ENCODE data around the gene OSBPL9.

DNA sequence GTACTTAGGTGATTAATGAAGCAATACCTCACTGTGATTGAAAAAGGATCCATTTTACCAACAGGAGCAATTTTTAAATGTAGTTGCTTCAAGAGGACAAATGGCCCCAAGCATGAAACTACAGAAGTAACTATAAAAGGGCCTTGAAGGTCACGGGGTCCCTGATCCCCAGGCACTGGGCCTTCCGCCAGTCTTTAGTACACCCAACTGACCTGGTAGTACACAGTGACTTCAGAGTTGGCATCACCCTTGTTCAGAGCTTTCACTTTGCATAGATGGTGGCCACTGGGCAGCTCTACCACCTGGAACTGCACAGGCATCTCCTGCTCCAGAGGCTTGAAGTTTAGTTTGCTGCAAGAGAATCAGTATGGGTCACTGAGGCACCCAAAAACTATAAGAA lies 177.4 kb downstream of the OSBPL9 start:
- TF ChIP-seq, protein P1, sequence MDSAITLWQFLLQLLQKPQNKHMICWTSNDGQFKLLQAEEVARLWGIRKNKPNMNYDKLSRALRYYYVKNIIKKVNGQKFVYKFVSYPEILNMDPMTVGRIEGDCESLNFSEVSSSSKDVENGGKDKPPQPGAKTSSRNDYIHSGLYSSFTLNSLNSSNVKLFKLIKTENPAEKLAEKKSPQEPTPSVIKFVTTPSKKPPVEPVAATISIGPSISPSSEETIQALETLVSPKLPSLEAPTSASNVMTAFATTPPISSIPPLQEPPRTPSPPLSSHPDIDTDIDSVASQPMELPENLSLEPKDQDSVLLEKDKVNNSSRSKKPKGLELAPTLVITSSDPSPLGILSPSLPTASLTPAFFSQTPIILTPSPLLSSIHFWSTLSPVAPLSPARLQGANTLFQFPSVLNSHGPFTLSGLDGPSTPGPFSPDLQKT (IDR thresholded peaks at IDR 0.05; ENCODE audit: borderline replicate concordance, low read depth, low read length) = no peak
- TF ChIP-seq ZNF529 (tag by site-specific recombination; IDR thresholded peaks at IDR 0.05; ENCODE audit: insufficient replicate concordance) (no peak), ZNF248 (tag by site-specific recombination; IDR thresholded peaks at IDR 0.05) (no peak), ZNF274 (IDR thresholded peaks at IDR 0.05; ENCODE audit: low read length) (no peak), ZNF274 (tag by site-specific recombination; IDR thresholded peaks at IDR 0.05; ENCODE audit: borderline replicate concordance) (no peak)
- TF ChIP-seq, protein P2, sequence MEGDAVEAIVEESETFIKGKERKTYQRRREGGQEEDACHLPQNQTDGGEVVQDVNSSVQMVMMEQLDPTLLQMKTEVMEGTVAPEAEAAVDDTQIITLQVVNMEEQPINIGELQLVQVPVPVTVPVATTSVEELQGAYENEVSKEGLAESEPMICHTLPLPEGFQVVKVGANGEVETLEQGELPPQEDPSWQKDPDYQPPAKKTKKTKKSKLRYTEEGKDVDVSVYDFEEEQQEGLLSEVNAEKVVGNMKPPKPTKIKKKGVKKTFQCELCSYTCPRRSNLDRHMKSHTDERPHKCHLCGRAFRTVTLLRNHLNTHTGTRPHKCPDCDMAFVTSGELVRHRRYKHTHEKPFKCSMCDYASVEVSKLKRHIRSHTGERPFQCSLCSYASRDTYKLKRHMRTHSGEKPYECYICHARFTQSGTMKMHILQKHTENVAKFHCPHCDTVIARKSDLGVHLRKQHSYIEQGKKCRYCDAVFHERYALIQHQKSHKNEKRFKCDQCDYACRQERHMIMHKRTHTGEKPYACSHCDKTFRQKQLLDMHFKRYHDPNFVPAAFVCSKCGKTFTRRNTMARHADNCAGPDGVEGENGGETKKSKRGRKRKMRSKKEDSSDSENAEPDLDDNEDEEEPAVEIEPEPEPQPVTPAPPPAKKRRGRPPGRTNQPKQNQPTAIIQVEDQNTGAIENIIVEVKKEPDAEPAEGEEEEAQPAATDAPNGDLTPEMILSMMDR (tag by site-specific recombination; IDR thresholded peaks at IDR 0.05) = no peak

All from HEK293 (cell line).